Upper lobe of right lung (tissue), 1 donor: ENCODE measurements around the gene ZBTB42. TPM values are rescaled to one million over a fixed set of nuclear protein-coding genes. Genes with fewer than 3 reads are reported as not detected.
A peak's percentile ranks its signal among the peaks of the same experiment; 100 is the strongest.

Experiments used
- ATAC-seq: fragments of 200-7000 bp; cut with Tn5 transposase; one replicate; pipeline ENCODE4 v1.9.1; 2020; ENCODE audit warnings: mild to moderate bottlenecking, moderate library complexity
- DNase-seq: peaks from one replicate; pipeline ENCODE4 v3.0.0-alpha.2; 2020
- H3K27ac ChIP-seq: fragments of 200-600 bp; one replicate; pipeline ENCODE4 v1.8.0; 2022
- H3K27me3 ChIP-seq: fragments of 200-600 bp; one replicate; pipeline ENCODE4 v1.8.0; 2022; ENCODE audit warnings: mild to moderate bottlenecking
- H3K36me3 ChIP-seq: fragments of 200-600 bp; one replicate; pipeline ENCODE4 v1.8.0; 2022
- H3K4me1 ChIP-seq: fragments of 200-600 bp; one replicate; pipeline ENCODE4 v1.8.0; 2022
- H3K4me3 ChIP-seq: fragments of 200-600 bp; one replicate; pipeline ENCODE4 v1.8.0; 2022; ENCODE audit warnings: mild to moderate bottlenecking
- H3K9me3 ChIP-seq: fragments of 200-600 bp; one replicate; pipeline ENCODE4 v1.8.0; 2022
- CTCF ChIP-seq: fragments of 200-600 bp; IDR thresholded peaks from one replicate; pipeline ENCODE4 v1.8.0; 2022; ENCODE audit warnings: antibody characterized with exemption
- intact Hi-C: fragments of 100-400 bp; cut with DNase I; formaldehyde crosslinking; loops from one replicate; pipeline ENCODE4 v1.11.0; 2022
- total RNA-seq: library from RNA; stranded (reverse); fragmentation: NEBNext Ultra II Directional; extraction: Animal tissue kit (Norgen Biotek cat#: 25700); gene quantifications from one replicate; pipeline ENCODE4 v1.2.1, GENCODE V29; 2021
- donor health status: DM: no; HTN: yes; CAD: no; lungs with severe emphysema.

The ZBTB42 gene
- total RNA-seq, 1 donor from 2014 or later = 12.3 TPM

GRCh38 chr14:104757681-104758392, 43.1 kb upstream of the ZBTB42 start:
- intact Hi-C loops = no loop called here
- no peak for TF ChIP-seq CTCF
- Histone ChIP-seq H3K27ac (no peak overlapping the region), H3K4me3 (no peak overlapping the region), H3K27me3 (no peaks in the 10 kb centered on the region), H3K4me1 (peaks cover 12% of the 10 kb centered on the region), H3K9me3 (no peaks in the 10 kb centered on the region), H3K36me3 (peaks cover 53% of the 10 kb centered on the region)
- no peak for ATAC-seq
- DNase-seq = no peak

- H3K27ac ChIP-seq = no peak overlapping the region
- no peaks in the 10 kb centered on the region for H3K27me3 ChIP-seq
- DNase-seq = no peak
- intact Hi-C loops = no loop called here
- no peaks in the 10 kb centered on the region for H3K9me3 ChIP-seq
- H3K4me1 ChIP-seq = peaks cover 6% of the 10 kb centered on the region
- H3K36me3 ChIP-seq = peaks cover 53% of the 10 kb centered on the region
- TF ChIP-seq CTCF = no peak
- ATAC-seq = no peak
- no peak overlapping the region for H3K4me3 ChIP-seq
Observed at GRCh38 chr14:104758981-104759969, 41.6 kb upstream of the ZBTB42 start.

- peaks cover 12% of the 10 kb centered on the region for H3K4me1 ChIP-seq
- TF ChIP-seq CTCF = no peak
- ATAC-seq (no peak), DNase-seq (no peak)
- no peak overlapping the region for H3K4me3 ChIP-seq
- peaks cover 15% of the 10 kb centered on the region for H3K36me3 ChIP-seq
- no peaks in the 10 kb centered on the region for H3K9me3 ChIP-seq
- intact Hi-C loops = no loop called here
- H3K27ac ChIP-seq = no peak overlapping the region
- no peaks in the 10 kb centered on the region for H3K27me3 ChIP-seq
Observed at GRCh38 chr14:104765517-104765916, 35.4 kb upstream of the ZBTB42 start.

- Histone ChIP-seq H3K36me3 (peaks cover 24% of the 10 kb centered on the region), H3K27me3 (no peaks in the 10 kb centered on the region), H3K27ac (peak overlapping the region; percentile 11), H3K4me1 (peaks cover 12% of the 10 kb centered on the region), H3K9me3 (no peaks in the 10 kb centered on the region), H3K4me3 (no peak overlapping the region)
- ATAC-seq (no peak), DNase-seq (no peak)
- TF ChIP-seq CTCF = no peak
- intact Hi-C loops = no loop called here
Observed at GRCh38 chr14:104766256-104766862, 34.5 kb upstream of the ZBTB42 start.

GRCh38 chr14:104766863-104767633, 33.9 kb upstream of the ZBTB42 start:
- Histone ChIP-seq H3K27me3 (no peaks in the 10 kb centered on the region), H3K4me3 (no peak overlapping the region), H3K4me1 (peaks cover 12% of the 10 kb centered on the region), H3K27ac (peak overlapping the region; percentile 65), H3K9me3 (no peaks in the 10 kb centered on the region), H3K36me3 (peaks cover 26% of the 10 kb centered on the region)
- ATAC-seq (no peak), DNase-seq (no peak)
- no peak for TF ChIP-seq CTCF
- intact Hi-C loops = no loop called here
